Rectal smooth muscle tissue (tissue), 1 donor: ENCODE data around the gene PPFIBP1.

Source experiments
- H3K27ac ChIP-seq: one replicate; pipeline ENCODE4 v1.7.0; 2013; ENCODE audit warnings: low read depth, low read length, inconsistent platforms
- H3K27me3 ChIP-seq: one replicate; pipeline ENCODE4 v1.7.0; 2013; ENCODE audit warnings: low read length; ENCODE audit not compliant: control insufficient read depth, insufficient read depth
- H3K36me3 ChIP-seq: one replicate; pipeline ENCODE4 v1.7.0; 2013; ENCODE audit warnings: low read length; ENCODE audit not compliant: control insufficient read depth, insufficient read depth
- H3K4me1 ChIP-seq: one replicate; pipeline ENCODE4 v1.7.0; 2013; ENCODE audit warnings: low read length; ENCODE audit not compliant: control insufficient read depth, insufficient read depth
- H3K4me3 ChIP-seq: one replicate; pipeline ENCODE4 v1.7.0; 2013; ENCODE audit warnings: low read length
- H3K9ac ChIP-seq: one replicate; pipeline ENCODE4 v1.7.0; 2013; ENCODE audit warnings: low read length

Gene PPFIBP1

DNA sequence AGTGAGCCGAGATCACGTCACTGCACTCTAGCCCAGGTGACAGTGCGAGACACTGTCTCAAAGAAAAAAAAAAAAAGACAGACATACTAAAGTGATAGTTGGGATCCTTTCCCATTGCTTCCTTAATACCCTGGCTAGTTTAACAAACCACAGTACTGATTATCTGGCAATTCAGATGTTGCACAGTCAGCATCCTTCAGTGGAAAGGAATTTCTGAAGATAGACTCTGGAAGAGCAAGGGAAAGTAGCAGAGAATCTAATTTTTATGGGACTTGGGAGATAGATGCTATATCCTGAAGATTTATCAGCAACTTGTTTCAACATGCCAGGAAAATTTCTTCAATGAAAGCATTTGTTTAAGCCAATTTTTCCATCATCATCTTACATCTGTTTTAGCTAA is 6.5 kb upstream of the PPFIBP1 start:
- Histone ChIP-seq H3K27ac (no peak overlapping the region), H3K36me3 (no peaks in the 10 kb centered on the region), H3K4me1 (peaks cover 4% of the 10 kb centered on the region), H3K27me3 (no peaks in the 10 kb centered on the region), H3K9ac (no peak overlapping the region), H3K4me3 (no peak overlapping the region)

- Histone ChIP-seq H3K4me1 (peaks cover 5% of the 10 kb centered on the region), H3K4me3 (no peak overlapping the region), H3K9ac (no peak overlapping the region), H3K27ac (no peak overlapping the region), H3K27me3 (no peaks in the 10 kb centered on the region), H3K36me3 (no peaks in the 10 kb centered on the region)
Measured at GRCh38 chr12:27517961-27518665, 5.9 kb upstream of the PPFIBP1 start.

DNA sequence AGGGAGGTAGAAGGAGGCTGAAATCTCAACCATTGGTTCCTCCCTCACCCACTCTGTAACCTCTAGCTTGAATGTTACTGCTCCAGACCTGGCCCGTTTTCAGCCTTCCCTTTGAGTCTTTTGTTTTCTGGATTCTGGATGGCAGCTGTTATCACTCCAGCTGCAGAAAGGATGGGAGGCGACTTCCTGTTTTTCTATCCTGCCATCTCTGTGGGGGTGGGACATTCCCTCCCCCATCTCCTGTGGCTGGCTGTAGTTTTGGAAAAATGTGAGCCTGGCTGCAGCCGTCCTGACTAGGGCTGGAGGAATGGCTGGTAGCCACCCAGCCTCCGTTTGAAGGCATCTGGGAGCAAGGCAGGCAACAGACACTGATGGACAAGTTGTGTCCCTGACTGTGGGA is 2.9 kb upstream of the PPFIBP1 start:
- no peak overlapping the region for H3K27ac ChIP-seq
- H3K27me3 ChIP-seq, result no peaks in the 10 kb centered on the region

GRCh38 chr12:27521981-27522380 is 2.0 kb upstream of the PPFIBP1 start:
- Histone ChIP-seq H3K27ac (no peak overlapping the region), H3K4me3 (no peak overlapping the region), H3K27me3 (no peaks in the 10 kb centered on the region), H3K9ac (no peak overlapping the region), H3K4me1 (peaks cover 7% of the 10 kb centered on the region), H3K36me3 (no peaks in the 10 kb centered on the region)

More for the DNA sequence above, 2.9 kb upstream of the PPFIBP1 start:
- H3K36me3 ChIP-seq, result no peaks in the 10 kb centered on the region
- H3K4me3 ChIP-seq, result no peak overlapping the region
- H3K9ac ChIP-seq, result no peak overlapping the region
- peaks cover 7% of the 10 kb centered on the region for H3K4me1 ChIP-seq

- Histone ChIP-seq H3K27me3 (no peaks in the 10 kb centered on the region), H3K27ac (peak overlapping the region; percentile 85), H3K4me3 (peak overlapping the region; percentile 93), H3K36me3 (no peaks in the 10 kb centered on the region), H3K9ac (peak overlapping the region; percentile 39), H3K4me1 (peaks cover 7% of the 10 kb centered on the region)
Measured at GRCh38 chr12:27523305-27523641, 733 bp upstream of the PPFIBP1 start.

DNA sequence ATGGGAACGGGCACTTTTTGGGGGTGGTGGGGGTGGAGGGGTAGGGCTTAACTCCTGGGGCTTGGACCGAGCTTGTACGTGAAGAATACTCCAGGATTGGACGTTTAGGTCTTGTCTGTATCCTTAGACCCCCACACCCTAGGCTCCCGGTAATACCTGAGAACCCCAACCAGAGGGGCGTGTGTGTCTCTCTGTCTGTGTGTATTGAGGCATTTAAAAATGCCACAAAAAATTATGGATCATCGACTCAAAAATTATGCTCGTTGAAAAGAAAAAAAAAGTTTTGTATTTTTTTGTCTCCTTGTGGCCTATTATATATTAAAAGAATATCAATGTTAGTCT is 459 bp downstream of the PPFIBP1 start:
- H3K36me3 ChIP-seq, result no peaks in the 10 kb centered on the region
- H3K4me3 ChIP-seq, result peak overlapping the region; percentile 93
- peaks cover 7% of the 10 kb centered on the region for H3K4me1 ChIP-seq
- H3K27ac ChIP-seq, result peak overlapping the region; percentile 85
- H3K27me3 ChIP-seq, result no peaks in the 10 kb centered on the region
- H3K9ac ChIP-seq, result no peak overlapping the region

- peak overlapping the region; percentile 27 for H3K27ac ChIP-seq
- peaks cover 7% of the 10 kb centered on the region for H3K4me1 ChIP-seq
- no peaks in the 10 kb centered on the region for H3K27me3 ChIP-seq
- no peak overlapping the region for H3K9ac ChIP-seq
- H3K36me3 ChIP-seq, result no peaks in the 10 kb centered on the region
- peak overlapping the region; percentile 93 for H3K4me3 ChIP-seq
Measured at GRCh38 chr12:27524839-27525753, 1.1 kb downstream of the PPFIBP1 start.

DNA sequence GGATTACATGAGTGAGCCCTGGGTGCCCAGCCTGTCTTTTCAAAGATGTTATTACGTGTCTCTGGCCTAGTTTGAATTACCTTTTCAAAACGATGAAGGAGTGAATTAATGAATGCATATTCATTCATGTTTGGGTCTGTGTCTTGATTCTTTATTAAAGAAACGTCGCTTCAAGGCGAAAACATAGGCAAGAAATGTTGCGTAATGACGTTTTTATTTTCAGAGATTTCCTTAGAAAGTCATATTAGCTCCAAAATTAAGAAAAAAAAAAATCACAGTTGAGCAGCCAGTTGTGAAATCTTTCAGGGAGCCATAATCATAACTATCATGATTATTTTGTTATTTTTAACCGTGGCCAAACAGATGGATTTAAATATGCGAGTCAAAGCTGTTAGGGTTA is 3.5 kb downstream of the PPFIBP1 start:
- Histone ChIP-seq H3K27ac (no peak overlapping the region), H3K4me1 (peaks cover 15% of the 10 kb centered on the region), H3K36me3 (no peaks in the 10 kb centered on the region), H3K9ac (no peak overlapping the region), H3K27me3 (no peaks in the 10 kb centered on the region), H3K4me3 (no peak overlapping the region)

GRCh38 chr12:27528788-27529187 is 4.8 kb downstream of the PPFIBP1 start:
- H3K27ac ChIP-seq, result no peak overlapping the region
- H3K9ac ChIP-seq, result no peak overlapping the region
- H3K27me3 ChIP-seq, result no peaks in the 10 kb centered on the region
- no peaks in the 10 kb centered on the region for H3K36me3 ChIP-seq
- peaks cover 12% of the 10 kb centered on the region for H3K4me1 ChIP-seq
- H3K4me3 ChIP-seq, result no peak overlapping the region

DNA sequence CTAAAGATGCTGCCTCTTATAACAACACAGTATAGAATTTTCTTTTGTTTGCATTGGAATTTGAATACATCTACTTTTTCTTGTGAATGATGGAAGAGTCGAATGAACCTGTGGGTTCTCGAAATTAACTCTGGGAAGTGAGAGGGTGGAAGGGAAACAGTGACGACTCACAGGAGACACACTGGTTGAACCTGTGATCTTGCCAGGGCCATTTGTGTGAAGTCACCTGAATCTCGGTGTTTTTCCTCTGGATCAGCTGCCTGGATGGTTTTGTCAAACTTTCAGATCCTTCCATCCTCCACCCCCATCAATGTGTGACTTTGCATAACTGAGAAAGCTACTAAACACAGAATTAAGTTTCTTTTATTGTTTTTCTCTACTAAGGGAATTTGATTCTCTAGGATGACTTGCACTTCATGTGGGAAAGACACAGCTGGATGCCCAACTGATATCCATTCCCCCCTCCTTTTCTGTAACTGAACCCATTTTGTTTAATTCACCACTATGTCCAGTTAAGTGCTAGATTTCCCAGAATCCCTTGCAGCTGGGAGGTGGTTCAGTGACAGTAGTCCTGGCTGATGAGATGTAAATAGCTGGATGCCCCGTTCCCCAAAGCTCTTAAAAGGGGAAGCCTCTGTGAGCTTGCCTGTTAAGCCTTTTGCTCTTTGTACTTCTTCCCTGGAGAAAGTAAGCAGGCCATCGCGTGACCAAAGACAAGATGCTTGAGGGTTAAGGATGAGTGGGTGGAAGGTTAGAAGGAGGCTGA is 6.3 kb downstream of the PPFIBP1 start:
- Histone ChIP-seq H3K4me3 (no peak overlapping the region), H3K27ac (no peak overlapping the region), H3K4me1 (peaks cover 12% of the 10 kb centered on the region), H3K9ac (no peak overlapping the region), H3K27me3 (no peaks in the 10 kb centered on the region), H3K36me3 (no peaks in the 10 kb centered on the region)

DNA sequence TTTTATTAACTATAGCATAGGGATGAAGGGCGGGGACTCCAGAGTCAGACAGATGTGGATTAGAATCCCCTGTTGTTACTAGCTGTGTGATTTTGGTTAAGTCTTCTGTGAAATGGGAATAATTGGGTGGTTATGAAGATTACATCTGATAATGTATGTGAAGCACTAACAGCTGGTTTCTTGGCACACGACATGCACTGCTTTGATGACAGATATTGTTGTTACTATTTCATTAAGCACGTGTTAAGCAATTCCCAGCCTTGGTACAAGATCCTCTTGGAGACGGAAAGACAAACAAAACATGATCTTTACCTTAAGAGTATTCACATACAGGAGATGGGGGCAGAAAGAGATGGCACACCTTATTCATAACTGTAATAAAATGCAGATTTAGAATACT is 7.9 kb downstream of the PPFIBP1 start:
- no peak overlapping the region for H3K4me3 ChIP-seq
- no peaks in the 10 kb centered on the region for H3K36me3 ChIP-seq
- no peak overlapping the region for H3K9ac ChIP-seq
- peaks cover 12% of the 10 kb centered on the region for H3K4me1 ChIP-seq
- no peak overlapping the region for H3K27ac ChIP-seq
- H3K27me3 ChIP-seq, result no peaks in the 10 kb centered on the region

- Histone ChIP-seq H3K4me3 (no peak overlapping the region), H3K27me3 (no peaks in the 10 kb centered on the region), H3K36me3 (no peaks in the 10 kb centered on the region), H3K9ac (no peak overlapping the region), H3K27ac (no peak overlapping the region), H3K4me1 (peaks cover 25% of the 10 kb centered on the region)
Measured at GRCh38 chr12:27534060-27534764, 10.2 kb downstream of the PPFIBP1 start.
